Measurements from ENCODE around the gene CPA5. TPM values are rescaled to one million over a fixed set of nuclear protein-coding genes. Genes with fewer than 3 reads are reported as not detected.

The CPA5 gene
- total and polyA plus RNA-seq, 10 of the 15 experiments (the other 5 are each of a cell fraction or from before 2014, with no cell fraction given), result 0.06 to 0.52 (median 0.29) TPM; not detected in 2

GRCh38 chr7:130409712-130410072 lies 65.1 kb downstream of the CPA5 start (continued):
- TF ChIP-seq ESRRA (IDR thresholded peaks at IDR 0.05; ENCODE audit: low read length) (no peak), EP300 (IDR thresholded peaks at IDR 0.05; ENCODE audit: borderline replicate concordance in 1 of 2, control insufficient read depth in 1 of 2, low read depth in 2 of 2, low read length in 2 of 2) (no peak), MAX (IDR thresholded peaks at IDR 0.05; ENCODE audit: low read depth, low read length) (no peak), POLR2AphosphoS2 (IDR thresholded peaks at IDR 0.05; ENCODE audit: low read depth, low read length) (no peak), SUZ12 (IDR thresholded peaks at IDR 0.05; ENCODE audit: unreplicated experiment) (no peak), SMC3 (IDR thresholded peaks at IDR 0.05; ENCODE audit: borderline replicate concordance, low read length) (no peak), ZBED1 (IDR thresholded peaks at IDR 0.05; ENCODE audit: borderline replicate concordance) (no peak), CHD2 (IDR thresholded peaks at IDR 0.05; ENCODE audit: borderline replicate concordance, low read depth, low read length) (no peak), CREM (IDR thresholded peaks at IDR 0.05; ENCODE audit: low read depth) (no peak), HCFC1 (IDR thresholded peaks at IDR 0.05; ENCODE audit: low read length) (no peak), CEBPZ (IDR thresholded peaks at IDR 0.05; ENCODE audit: low read depth, low read length) (no peak)

Data from GM12878 (cell line).